ENCODE measurements around the gene SLC35F3. TPM values are rescaled to one million over a fixed set of nuclear protein-coding genes. Genes with fewer than 3 reads are reported as not detected.

The SLC35F3 gene
- total RNA-seq, 1 experiment from 2014 or later, result 19.1 TPM

DNA sequence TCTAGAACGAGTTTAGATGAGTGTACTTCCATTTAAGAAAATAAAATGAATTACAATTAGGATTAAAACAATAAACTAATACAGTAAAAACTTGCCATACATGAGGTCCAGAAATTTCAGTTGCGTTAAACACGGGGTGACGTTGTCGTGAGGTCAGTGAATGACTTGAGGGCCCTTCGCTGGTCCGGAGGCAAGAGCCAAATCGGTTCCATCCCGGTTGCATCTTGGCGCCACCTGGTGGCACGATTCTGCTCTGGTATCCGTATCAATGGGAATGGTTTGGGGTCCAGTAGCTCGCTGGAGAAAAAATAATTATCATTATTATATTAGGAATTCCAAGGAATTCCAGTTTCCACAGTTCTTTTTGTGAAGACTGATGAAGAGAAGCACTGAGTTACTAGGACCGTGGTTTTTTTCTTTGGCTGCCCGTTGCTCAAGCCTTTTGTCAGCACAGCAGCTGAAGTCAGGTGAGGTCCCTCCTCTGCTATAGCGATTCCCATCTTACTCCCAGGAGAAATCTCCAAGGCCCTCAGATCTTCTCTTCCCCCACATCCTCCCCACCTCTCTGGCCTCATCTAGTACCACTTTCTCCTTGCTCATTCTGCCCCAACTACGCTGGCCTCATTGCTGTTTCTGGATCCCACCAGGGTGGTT lies 161.4 kb downstream of the SLC35F3 start:
- Histone ChIP-seq H3K4me3 (ENCODE audit: low read depth in 2 of 2, low read length in 2 of 2) (no peak overlapping the region), H3K27ac (ENCODE audit: low read length) (no peak overlapping the region), H3K4me1 (ENCODE audit: control insufficient read depth, insufficient read depth, low read length) (no peaks in the 10 kb centered on the region), H3K27me3 (ENCODE audit: control insufficient read depth, insufficient read depth, low read length) (no peaks in the 10 kb centered on the region), H3K36me3 (ENCODE audit: control insufficient read depth, insufficient read depth, low read length) (no peaks in the 10 kb centered on the region), H3K9me3 (ENCODE audit: control insufficient read depth, insufficient read depth, low read depth, low read length) (peaks cover 11% of the 10 kb centered on the region; the same call in 1 of the 2 replicates)
- no peak for DNase-seq (ENCODE audit: low read depth, low spot score)
- BruUV-seq (replicated peaks), result no TSS peak
- no peak for TF ChIP-seq POLR2AphosphoS5 (IDR thresholded peaks at IDR 0.05; ENCODE audit: low read depth, low read length)
- no peak for TF ChIP-seq SIN3A (IDR thresholded peaks at IDR 0.05; ENCODE audit: borderline replicate concordance, insufficient read depth, low read depth, low read length)
- TF ChIP-seq CTCF (IDR thresholded peaks at IDR 0.05), result peak; percentile 91
- TF ChIP-seq TCF7L2 (IDR thresholded peaks at IDR 0.05; ENCODE audit: low read depth, low read length), result no peak
- in situ Hi-C loops (cut with HindIII; ENCODE audit: low pct_unique_long_range_greater_than_20kb, low sequenced_read_pairs), result no loop called here
- ChIA-PET POLR2A (no interaction called here), CTCF (interaction anchor here (0.6 kb wide), 2 partner anchors 52 to 625 kb away, joined by 3 to 9 read pairs; no protein-coding TSS in a partner anchor)
- peak; percentile 87 for ATAC-seq
- intact Hi-C loops (cut with micrococcal nuclease; ENCODE audit: unreplicated experiment), result loop anchor here (2.0 to 5.0 kb wide), 2 partner anchors 159 to 625 kb away; no protein-coding TSS in a partner anchor

DNA sequence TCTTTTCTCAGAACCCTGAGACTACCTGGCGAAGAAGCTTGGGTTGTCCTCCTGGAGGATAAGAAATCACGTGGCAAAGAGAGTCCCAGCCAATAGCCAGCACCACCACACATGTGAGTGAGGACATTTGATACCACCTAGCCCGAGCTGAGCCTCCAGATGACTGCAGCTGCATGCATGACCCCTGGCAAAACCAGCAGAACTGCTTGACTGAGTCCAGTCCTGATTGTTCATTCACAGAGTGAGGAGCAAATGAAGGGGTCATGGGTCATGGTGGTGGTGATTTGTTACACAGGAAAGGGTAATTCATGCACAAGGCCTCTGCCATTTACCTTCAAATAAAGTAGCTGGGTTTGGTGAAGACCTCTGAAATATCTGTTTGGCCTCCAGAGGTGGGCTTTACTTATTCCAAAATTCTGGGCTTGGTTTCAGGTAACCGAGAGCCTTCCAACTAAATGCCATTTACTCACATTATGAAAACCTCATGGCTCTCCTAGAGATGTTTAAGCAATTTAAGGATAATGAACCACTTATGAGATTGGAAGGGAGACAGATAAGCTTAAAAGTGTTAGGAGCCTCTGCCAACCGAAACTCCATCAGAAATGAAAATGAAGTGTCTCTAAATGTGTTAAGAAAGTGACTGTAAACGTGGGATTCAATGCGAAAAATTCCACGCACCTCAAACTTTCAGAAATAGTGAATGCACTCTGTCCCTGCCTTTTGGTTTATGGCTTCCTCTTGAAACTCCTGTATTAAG lies 163.3 kb downstream of the SLC35F3 start:
- intact Hi-C loops (cut with micrococcal nuclease; ENCODE audit: unreplicated experiment) (loop anchor here (2.0 to 5.0 kb wide), 2 partner anchors 160 to 627 kb away; no protein-coding TSS in a partner anchor), in situ Hi-C loops (cut with HindIII; ENCODE audit: low pct_unique_long_range_greater_than_20kb, low sequenced_read_pairs) (no loop called here)
- Histone ChIP-seq H3K27ac (ENCODE audit: low read length) (no peak overlapping the region), H3K4me3 (ENCODE audit: low read depth in 2 of 2, low read length in 2 of 2) (no peak overlapping the region), H3K36me3 (ENCODE audit: control insufficient read depth, insufficient read depth, low read length) (no peaks in the 10 kb centered on the region), H3K9me3 (ENCODE audit: control insufficient read depth, insufficient read depth, low read depth, low read length) (no peaks in the 10 kb centered on the region), H3K27me3 (ENCODE audit: control insufficient read depth, insufficient read depth, low read length) (no peaks in the 10 kb centered on the region), H3K4me1 (ENCODE audit: control insufficient read depth, insufficient read depth, low read length) (no peaks in the 10 kb centered on the region)
- BruUV-seq (replicated peaks), result no TSS peak
- POLR2A ChIA-PET, result no interaction called here
- ATAC-seq, result no peak
- DNase-seq (ENCODE audit: low read depth, low spot score), result no peak
- TF ChIP-seq REST (IDR thresholded peaks at IDR 0.05; ENCODE audit: insufficient read depth in 1 of 2, low read depth in 2 of 2, low read length in 1 of 2) (no peak), SIN3A (IDR thresholded peaks at IDR 0.05; ENCODE audit: borderline replicate concordance, insufficient read depth, low read depth, low read length) (no peak), POLR2AphosphoS5 (IDR thresholded peaks at IDR 0.05; ENCODE audit: low read depth, low read length) (no peak)
- CTCF ChIA-PET, result interaction anchor here (0.6 kb wide), 1 partner anchor 716 kb away, joined by 3 read pairs; no protein-coding TSS in a partner anchor
